ENCODE data around the gene LEAP2.

The LEAP2 gene

GRCh38 chr5:132884548-132884947 is 11.1 kb downstream of the LEAP2 start:
- DNase-seq = no peak

GRCh38 chr5:132886064-132886823 is 12.8 kb downstream of the LEAP2 start:
- no peak for DNase-seq

- no peak for DNase-seq
Measured at GRCh38 chr5:132887283-132887682, 13.8 kb downstream of the LEAP2 start.

- DNase-seq = no peak
Measured at GRCh38 chr5:132889501-132889900, 16.0 kb downstream of the LEAP2 start.

GRCh38 chr5:132890817-132891216 is 17.3 kb downstream of the LEAP2 start:
- DNase-seq = no peak

- no peak for DNase-seq
Measured at GRCh38 chr5:132895719-132896305, 22.3 kb downstream of the LEAP2 start.

- no peak for DNase-seq
Measured at GRCh38 chr5:132896685-132897084, 23.2 kb downstream of the LEAP2 start.

GRCh38 chr5:132898094-132898493 is 24.6 kb downstream of the LEAP2 start:
- DNase-seq = no peak

- DNase-seq = no peak
Measured at GRCh38 chr5:132901036-132901435, 27.6 kb downstream of the LEAP2 start.

- DNase-seq = no peak
Measured at GRCh38 chr5:132901730-132902129, 28.3 kb downstream of the LEAP2 start.

- DNase-seq = no peak
Measured at GRCh38 chr5:132905938-132906337, 32.5 kb downstream of the LEAP2 start.

GRCh38 chr5:132907161-132907560 is 33.7 kb downstream of the LEAP2 start:
- DNase-seq = no peak

- DNase-seq = no peak
Measured at GRCh38 chr5:132909702-132910101, 36.2 kb downstream of the LEAP2 start.

GRCh38 chr5:132915681-132916080 is 42.2 kb downstream of the LEAP2 start:
- DNase-seq = no peak

GRCh38 chr5:132916086-132916485 is 42.6 kb downstream of the LEAP2 start:
- DNase-seq = no peak

All from GDM1 (cell line).